Epithelial cell of proximal tubule (primary cell): ENCODE results near the gene ATP1A4. TPM values are rescaled to one million over a fixed set of nuclear protein-coding genes. Genes with fewer than 3 reads are reported as not detected.

Source experiments
- DNase-seq: peaks from one replicate; pipeline ENCODE4 v3.0.0-alpha.2; 2011; ENCODE audit warnings: low read depth
- H3K4me3 ChIP-seq: 2 replicates; pipeline ENCODE4 v1.5.1; 2011; ENCODE audit warnings: low read depth, mild to moderate bottlenecking, low read length
- CTCF ChIP-seq: conservative IDR thresholded peaks from 2 replicates; pipeline ENCODE4 v1.5.1; 2012; ENCODE audit warnings: low read depth, mild to moderate bottlenecking, low read length
- total RNA-seq: library from RNA; depleted of rRNA; stranded (reverse); fragments of >200 nt; gene quantifications from 2 replicates; pipeline ENCODE4 v1.2.3, GENCODE V29; 2015

ATP1A4 gene
- total RNA-seq, 1 donor from 2014 or later, result not detected

- no peak for DNase-seq
- no peak for TF ChIP-seq CTCF
Observed at GRCh38 chr1:160192234-160192633, 40.8 kb downstream of the ATP1A4 start.

GRCh38 chr1:160193091-160193819 lies 41.9 kb downstream of the ATP1A4 start:
- TF ChIP-seq CTCF, result peak; percentile 98
- no peak overlapping the region for H3K4me3 ChIP-seq
- peak; percentile 16 for DNase-seq

More at GRCh38 chr1:160192234-160192633, 40.8 kb downstream of the ATP1A4 start:
- no peak overlapping the region for H3K4me3 ChIP-seq

- no peak overlapping the region for H3K4me3 ChIP-seq
- no peak for TF ChIP-seq CTCF
- no peak for DNase-seq
Observed at GRCh38 chr1:160193832-160194736, 42.7 kb downstream of the ATP1A4 start.

GRCh38 chr1:160194737-160195059 lies 43.3 kb downstream of the ATP1A4 start:
- DNase-seq, result no peak
- no peak overlapping the region for H3K4me3 ChIP-seq
- TF ChIP-seq CTCF, result no peak

GRCh38 chr1:160196143-160196542 lies 44.7 kb downstream of the ATP1A4 start:
- no peak overlapping the region for H3K4me3 ChIP-seq
- DNase-seq, result no peak
- TF ChIP-seq CTCF, result no peak

GRCh38 chr1:160197231-160197630 lies 45.8 kb downstream of the ATP1A4 start:
- H3K4me3 ChIP-seq, result no peak overlapping the region
- TF ChIP-seq CTCF, result no peak
- DNase-seq, result no peak
